ENCODE results near the gene RFC5.
"Not testable (repeated sequence)": the region's sequence is repeated elsewhere in the genome, so short reads cannot be mapped to it uniquely, and the experiment has no call there.

Gene RFC5

GRCh38 chr12:117986705-117987469, 29.6 kb upstream of the RFC5 start:
- DNase-seq (ENCODE audit: low spot score): no peak
- no peak for TF ChIP-seq CTCF (IDR thresholded peaks at IDR 0.05; ENCODE audit: borderline replicate concordance, control extremely low read depth, extremely low read depth, insufficient read depth, missing control alignments)
- in situ Hi-C loops (cut with MboI; ENCODE audit: low sequenced_read_pairs, unreplicated experiment): no loop called here

DNA sequence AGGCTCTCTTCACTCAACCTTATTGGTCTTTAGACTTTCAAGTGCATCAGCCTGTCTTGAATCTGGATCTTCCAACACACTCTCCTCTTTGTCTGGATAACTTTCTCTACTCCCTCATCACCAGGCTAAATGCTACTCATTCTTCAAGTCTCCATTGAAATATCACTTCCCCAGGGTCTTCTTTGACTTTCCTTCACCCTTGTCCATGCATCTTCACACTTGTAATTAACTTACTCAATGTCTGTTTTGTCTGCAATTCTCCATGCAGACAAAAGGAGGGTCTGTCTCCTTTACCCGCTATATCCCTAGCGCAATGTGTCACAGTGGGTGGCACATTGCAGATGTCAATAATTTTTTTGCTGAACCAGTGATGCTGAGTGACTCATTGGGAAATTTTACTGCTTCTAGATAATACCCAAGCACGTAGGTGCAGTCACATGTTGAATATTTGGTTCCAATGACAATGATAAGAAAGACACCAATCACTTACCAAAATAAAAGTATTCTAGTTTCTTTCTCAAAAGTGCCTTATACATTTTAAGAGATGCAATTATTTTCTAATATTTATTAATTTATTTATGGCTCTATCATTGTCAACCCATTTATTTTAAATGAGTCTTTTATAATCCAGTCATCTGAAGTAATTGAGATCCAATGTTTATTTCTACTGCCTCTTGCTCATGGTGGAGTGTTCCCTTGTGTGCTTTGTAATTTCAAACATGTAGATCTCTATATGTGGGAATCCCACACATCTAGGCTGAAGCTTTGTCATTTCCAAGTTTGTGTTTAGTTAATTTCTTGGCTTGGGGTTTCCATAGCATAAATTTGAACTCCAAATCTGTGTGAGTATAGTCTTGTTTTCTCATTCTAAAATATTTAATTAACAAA, 21.7 kb upstream of the RFC5 start:
- in situ Hi-C loops (cut with MboI; ENCODE audit: low sequenced_read_pairs, unreplicated experiment): no loop called here
- no peak for DNase-seq (ENCODE audit: low spot score)
- TF ChIP-seq CTCF (IDR thresholded peaks at IDR 0.05; ENCODE audit: borderline replicate concordance, control extremely low read depth, extremely low read depth, insufficient read depth, missing control alignments): no peak

DNA sequence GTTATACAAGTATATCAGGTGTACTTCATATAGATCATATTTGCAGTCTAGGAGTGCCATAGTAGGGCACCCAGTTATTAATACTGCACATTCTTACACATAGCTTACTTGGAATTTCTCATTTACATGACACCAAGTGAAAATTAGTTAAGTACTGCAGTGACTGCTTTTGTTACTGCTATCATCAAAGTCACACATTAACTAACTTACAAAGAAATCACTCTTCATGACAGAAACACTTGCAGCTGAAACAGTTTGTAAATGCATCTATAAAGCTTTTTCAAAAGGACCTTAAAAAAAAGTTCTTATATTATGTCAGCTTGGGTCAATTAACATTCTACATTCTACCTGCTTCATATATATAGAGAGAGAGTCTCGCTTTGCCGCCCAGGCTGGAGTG, 17.8 kb upstream of the RFC5 start:
- in situ Hi-C loops (cut with MboI; ENCODE audit: low sequenced_read_pairs, unreplicated experiment): no loop called here
- DNase-seq (ENCODE audit: low spot score): no peak
- no peak for TF ChIP-seq CTCF (IDR thresholded peaks at IDR 0.05; ENCODE audit: borderline replicate concordance, control extremely low read depth, extremely low read depth, insufficient read depth, missing control alignments)

DNA sequence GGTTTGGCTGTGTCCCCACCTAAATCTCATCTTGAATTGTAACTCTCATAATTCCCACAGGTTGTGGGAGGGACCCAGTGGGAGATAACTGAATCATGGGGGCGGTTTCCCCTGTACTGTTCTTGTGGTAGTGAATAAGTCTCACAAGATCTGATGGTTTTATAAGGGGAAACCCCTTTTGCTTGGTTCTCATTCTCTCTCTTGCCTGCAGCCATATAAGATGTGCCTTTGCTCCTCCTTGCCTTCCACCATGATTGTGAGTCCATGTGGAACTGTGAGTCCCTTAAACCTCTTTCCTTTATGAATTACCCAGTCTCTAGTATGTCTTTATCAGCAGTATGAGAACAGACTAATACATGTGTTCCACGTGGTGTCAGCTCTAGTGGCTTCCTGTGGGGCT, 16.7 kb upstream of the RFC5 start:
- in situ Hi-C loops (cut with MboI; ENCODE audit: low sequenced_read_pairs, unreplicated experiment); DNase-seq (ENCODE audit: low spot score): not testable (repeated sequence)

DNA sequence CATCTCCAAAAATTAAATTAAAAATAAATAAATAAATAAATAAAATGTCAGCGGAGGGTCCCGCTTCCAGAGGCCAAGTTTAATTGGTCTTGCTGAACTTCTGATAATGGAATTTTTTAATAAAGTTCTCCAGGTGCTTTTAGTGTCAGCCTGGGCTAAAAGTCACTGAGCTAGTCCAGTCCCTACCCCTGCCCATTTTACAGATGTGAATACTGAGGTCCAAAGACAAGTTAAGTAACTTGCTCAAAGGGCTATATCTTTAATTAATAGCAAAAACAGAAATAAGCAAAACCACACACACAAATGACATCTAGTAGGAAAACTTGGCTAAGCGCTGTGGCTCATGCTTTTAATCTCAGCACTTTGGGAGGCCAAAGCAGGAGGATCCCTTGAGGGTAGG, 5.6 kb upstream of the RFC5 start:
- in situ Hi-C loops (cut with MboI; ENCODE audit: low sequenced_read_pairs, unreplicated experiment): no loop called here
- no peak for TF ChIP-seq CTCF (IDR thresholded peaks at IDR 0.05; ENCODE audit: borderline replicate concordance, control extremely low read depth, extremely low read depth, insufficient read depth, missing control alignments)
- no peak for DNase-seq (ENCODE audit: low spot score)

- in situ Hi-C loops (cut with MboI; ENCODE audit: low sequenced_read_pairs, unreplicated experiment): no loop called here
- no peak for TF ChIP-seq CTCF (IDR thresholded peaks at IDR 0.05; ENCODE audit: borderline replicate concordance, control extremely low read depth, extremely low read depth, insufficient read depth, missing control alignments)
- DNase-seq (ENCODE audit: low spot score): no peak
Observed at GRCh38 chr12:118011377-118011776, 5.1 kb upstream of the RFC5 start.

DNA sequence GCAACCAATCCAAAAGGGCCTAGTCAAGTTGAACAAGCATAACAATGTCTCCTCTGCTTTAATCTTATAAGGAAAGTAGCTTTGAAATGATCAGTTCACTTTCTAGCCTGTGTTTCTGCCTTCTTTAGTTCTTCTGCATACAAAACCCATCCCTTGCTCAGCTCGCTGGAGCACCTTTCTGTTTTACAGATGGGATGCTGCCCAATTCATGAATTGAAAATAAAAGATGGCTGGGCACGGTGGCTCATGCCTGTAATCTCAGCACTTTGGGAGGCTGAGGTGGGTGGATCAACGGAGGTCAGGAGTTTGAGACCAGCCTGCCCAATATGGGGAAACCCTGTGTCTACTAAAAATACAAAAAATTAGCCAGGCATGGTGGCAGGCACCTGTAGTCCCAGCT, 4.5 kb upstream of the RFC5 start:
- no peak for TF ChIP-seq CTCF (IDR thresholded peaks at IDR 0.05; ENCODE audit: borderline replicate concordance, control extremely low read depth, extremely low read depth, insufficient read depth, missing control alignments)
- DNase-seq (ENCODE audit: low spot score): no peak
- in situ Hi-C loops (cut with MboI; ENCODE audit: low sequenced_read_pairs, unreplicated experiment): no loop called here

Measured in GM13976 (cell line).